ENCODE results near the gene CRISPLD2.

DNA sequence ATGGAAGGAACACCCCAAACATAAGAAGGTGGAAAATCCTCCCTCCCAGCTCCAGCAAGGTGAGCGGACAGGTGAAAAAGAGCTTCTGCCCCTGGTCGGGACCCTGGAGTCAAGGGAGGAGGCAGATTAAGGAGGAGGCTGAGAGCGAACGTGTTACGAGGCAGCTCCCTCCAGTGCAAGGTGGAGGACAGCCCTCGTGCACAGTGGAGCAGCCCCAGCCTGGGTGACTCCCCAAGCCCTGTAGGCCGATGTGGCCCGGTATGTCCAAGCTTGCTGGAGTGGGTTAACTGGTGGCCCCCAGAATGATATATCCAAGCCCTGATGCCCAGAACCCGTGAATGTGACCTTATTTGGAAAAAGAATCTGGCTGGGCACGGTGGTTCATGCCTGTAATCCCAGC, 15.5 kb upstream of the CRISPLD2 start:
- no peak for TF ChIP-seq CTCF (IDR thresholded peaks at IDR 0.05)
- TF ChIP-seq ESRRA (CRISPR knock-in tag; IDR thresholded peaks at IDR 0.05; ENCODE audit: borderline replicate concordance) = no peak
- TF ChIP-seq ZNF317 (CRISPR knock-in tag; IDR thresholded peaks at IDR 0.05; ENCODE audit: borderline replicate concordance, low read depth) = no peak
- no peak for TF ChIP-seq TEAD4 (CRISPR knock-in tag; IDR thresholded peaks at IDR 0.05)
- no peak for TF ChIP-seq GRHL2 (CRISPR knock-in tag; IDR thresholded peaks at IDR 0.05; ENCODE audit: insufficient replicate concordance, severe bottlenecking)
- no peak for TF ChIP-seq HMGA2 (CRISPR knock-in tag; IDR thresholded peaks at IDR 0.05)
- TF ChIP-seq, protein P1, sequence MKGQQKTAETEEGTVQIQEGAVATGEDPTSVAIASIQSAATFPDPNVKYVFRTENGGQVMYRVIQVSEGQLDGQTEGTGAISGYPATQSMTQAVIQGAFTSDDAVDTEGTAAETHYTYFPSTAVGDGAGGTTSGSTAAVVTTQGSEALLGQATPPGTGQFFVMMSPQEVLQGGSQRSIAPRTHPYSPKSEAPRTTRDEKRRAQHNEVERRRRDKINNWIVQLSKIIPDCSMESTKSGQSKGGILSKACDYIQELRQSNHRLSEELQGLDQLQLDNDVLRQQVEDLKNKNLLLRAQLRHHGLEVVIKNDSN (CRISPR knock-in tag; IDR thresholded peaks at IDR 0.05) = no peak
- no peak for TF ChIP-seq ZNF219 (CRISPR knock-in tag; IDR thresholded peaks at IDR 0.05; ENCODE audit: borderline replicate concordance)
- TF ChIP-seq FOXK1 (CRISPR knock-in tag; IDR thresholded peaks at IDR 0.05) = no peak
- TF ChIP-seq, protein P2, sequence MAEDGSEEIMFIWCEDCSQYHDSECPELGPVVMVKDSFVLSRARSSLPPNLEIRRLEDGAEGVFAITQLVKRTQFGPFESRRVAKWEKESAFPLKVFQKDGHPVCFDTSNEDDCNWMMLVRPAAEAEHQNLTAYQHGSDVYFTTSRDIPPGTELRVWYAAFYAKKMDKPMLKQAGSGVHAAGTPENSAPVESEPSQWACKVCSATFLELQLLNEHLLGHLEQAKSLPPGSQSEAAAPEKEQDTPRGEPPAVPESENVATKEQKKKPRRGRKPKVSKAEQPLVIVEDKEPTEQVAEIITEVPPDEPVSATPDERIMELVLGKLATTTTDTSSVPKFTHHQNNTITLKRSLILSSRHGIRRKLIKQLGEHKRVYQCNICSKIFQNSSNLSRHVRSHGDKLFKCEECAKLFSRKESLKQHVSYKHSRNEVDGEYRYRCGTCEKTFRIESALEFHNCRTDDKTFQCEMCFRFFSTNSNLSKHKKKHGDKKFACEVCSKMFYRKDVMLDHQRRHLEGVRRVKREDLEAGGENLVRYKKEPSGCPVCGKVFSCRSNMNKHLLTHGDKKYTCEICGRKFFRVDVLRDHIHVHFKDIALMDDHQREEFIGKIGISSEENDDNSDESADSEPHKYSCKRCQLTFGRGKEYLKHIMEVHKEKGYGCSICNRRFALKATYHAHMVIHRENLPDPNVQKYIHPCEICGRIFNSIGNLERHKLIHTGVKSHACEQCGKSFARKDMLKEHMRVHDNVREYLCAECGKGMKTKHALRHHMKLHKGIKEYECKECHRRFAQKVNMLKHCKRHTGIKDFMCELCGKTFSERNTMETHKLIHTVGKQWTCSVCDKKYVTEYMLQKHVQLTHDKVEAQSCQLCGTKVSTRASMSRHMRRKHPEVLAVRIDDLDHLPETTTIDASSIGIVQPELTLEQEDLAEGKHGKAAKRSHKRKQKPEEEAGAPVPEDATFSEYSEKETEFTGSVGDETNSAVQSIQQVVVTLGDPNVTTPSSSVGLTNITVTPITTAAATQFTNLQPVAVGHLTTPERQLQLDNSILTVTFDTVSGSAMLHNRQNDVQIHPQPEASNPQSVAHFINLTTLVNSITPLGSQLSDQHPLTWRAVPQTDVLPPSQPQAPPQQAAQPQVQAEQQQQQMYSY (CRISPR knock-in tag; IDR thresholded peaks at IDR 0.05) = no peak
- TF ChIP-seq CREB1 (CRISPR knock-in tag; IDR thresholded peaks at IDR 0.05) = no peak
- TF ChIP-seq, protein P3, sequence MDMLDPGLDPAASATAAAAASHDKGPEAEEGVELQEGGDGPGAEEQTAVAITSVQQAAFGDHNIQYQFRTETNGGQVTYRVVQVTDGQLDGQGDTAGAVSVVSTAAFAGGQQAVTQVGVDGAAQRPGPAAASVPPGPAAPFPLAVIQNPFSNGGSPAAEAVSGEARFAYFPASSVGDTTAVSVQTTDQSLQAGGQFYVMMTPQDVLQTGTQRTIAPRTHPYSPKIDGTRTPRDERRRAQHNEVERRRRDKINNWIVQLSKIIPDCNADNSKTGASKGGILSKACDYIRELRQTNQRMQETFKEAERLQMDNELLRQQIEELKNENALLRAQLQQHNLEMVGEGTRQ (CRISPR knock-in tag; IDR thresholded peaks at IDR 0.05) = no peak
- TF ChIP-seq ZBTB43 (CRISPR knock-in tag; IDR thresholded peaks at IDR 0.05) = no peak

Measured in WTC11 (cell line).